ENCODE results near the gene S1PR3.

Gene S1PR3

DNA sequence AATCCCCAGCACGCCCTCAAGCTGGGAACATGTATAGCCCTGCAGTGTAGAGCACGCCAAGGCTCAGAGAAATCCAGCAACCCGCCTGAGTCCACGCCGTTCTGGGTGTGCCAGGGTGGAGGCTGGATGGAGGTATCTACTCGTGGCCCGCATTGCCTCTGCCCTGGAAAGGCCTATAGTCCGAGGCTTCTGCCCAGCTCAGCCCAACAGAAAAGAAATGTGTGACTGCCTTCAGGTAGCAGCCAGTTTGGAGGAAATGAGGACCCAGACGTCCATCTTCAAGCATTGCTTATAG is 18.2 kb downstream of the S1PR3 start:
- DNase-seq (ENCODE audit: low read depth), result no peak

DNA sequence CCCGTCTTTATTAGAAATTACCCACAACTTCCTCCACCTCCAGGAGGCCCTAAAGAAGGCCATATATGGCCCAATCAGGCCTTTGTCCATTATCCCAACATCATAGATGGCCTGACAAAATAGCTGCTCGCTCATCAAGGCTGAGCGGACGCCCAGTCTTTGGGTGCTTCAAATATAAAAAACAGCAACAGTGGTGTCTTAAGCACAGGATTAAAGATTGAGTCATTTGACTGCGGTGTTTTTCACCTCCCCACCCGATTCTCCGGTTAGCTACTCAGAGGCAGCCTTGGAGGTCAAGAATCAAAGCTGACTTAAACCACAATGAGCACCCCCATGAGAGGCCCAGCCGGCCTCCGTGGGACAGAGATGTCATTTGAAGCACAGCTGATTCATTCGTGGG is 18.8 kb downstream of the S1PR3 start:
- no peak for DNase-seq (ENCODE audit: low read depth)

DNA sequence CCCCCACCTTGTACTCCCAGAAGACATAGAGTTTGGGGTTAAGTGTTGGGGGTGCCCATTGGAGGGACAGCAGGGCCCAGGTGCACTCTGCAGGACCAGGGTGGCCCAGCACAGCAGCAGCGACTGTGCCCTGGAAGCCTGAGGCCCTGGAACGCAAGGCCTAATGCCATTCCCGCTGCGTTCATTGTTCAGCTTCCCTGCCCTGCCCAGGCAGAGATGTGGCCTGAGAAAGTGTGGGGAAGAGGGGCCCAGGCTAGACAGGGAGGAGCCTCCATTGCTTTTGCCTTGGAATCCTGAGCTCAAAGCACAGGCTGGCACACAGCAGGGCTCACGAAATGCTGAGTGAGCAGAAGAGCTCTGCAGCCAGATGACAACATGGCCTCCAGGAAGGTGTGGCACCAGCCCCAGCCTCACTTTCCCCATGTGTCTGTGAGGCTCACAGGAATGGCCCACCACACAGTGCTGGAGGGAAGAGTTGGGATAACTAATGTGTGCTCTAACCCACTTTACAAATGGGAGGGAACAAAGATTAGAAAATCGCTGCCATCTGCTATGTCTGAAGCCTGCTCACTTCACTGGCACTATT is 19.4 kb downstream of the S1PR3 start:
- no peak for DNase-seq (ENCODE audit: low read depth)

DNA sequence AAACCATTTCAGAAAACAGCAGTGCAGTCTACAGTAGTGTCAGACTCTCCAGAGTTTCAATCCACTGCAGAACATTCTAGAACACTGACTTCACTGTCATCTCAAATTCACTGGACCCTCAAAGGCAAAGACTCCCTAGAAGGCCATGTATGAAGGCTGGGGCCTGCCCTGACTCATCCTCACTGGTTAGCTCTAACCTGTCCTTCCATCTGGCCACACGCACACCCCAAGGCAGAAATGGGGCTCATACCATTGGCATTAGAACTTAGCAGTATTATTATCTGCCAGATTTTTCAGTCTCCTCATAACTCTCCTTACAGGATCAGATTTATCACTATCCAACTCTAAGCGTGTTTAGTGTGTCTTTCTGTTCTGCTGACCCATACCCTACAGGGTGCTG is 20.4 kb downstream of the S1PR3 start:
- DNase-seq (ENCODE audit: low read depth), result no peak

DNA sequence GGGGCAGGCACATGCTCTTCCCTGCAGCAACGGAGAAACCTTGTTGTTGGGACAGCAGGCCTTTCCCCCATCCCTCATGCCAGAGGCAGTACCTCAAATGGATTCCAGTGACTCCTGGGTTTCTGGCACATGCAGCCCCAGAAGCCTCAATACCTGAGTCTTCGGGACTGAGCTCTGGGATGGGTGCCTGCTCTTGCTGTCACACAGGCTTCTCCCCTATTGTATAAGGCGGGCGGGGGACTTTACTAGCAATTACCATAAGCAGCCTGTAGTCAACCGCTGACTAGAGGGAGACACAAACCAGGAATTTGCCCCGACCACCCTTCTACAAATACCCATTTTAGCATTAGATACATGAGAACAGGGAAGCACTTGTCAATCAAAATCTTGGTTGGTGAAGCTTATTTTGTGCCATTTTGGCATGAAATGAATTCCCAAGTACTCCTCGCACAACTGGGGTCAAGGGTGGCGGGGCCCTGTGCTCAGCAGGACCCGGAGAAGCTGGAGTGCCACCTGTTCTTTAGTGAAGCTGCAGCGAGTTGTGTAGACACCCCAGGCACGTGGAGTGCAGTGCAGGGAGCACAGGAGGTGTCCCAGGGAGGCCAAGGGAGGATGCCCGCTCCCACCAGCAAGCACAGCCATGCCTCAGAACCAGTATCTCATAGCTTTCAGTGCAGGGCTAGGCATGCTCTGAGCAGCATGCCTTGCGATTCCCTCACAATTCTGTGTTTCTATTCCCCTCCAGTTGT is 21.2 kb downstream of the S1PR3 start:
- DNase-seq (ENCODE audit: low read depth), result no peak

DNA sequence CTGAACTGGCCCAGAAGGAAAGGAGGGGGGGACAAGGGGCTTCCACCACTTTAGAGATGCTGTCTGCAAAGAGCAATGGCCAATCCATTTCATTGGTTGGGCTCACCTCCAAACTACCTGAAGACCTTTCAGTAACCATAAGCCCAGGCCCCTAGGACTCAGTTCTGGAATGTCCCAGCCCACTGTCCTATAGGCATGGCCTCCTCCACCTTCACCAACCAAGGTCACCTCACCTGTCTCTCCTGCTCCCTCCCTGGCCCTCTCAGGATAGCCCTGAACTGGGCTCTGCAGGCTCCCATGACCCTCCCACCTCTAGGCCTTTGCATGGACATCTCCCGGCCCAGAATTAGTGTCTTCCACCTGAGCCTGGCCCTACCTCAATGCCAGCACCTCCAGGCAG is 22.4 kb downstream of the S1PR3 start:
- DNase-seq (ENCODE audit: low read depth), result no peak

DNA sequence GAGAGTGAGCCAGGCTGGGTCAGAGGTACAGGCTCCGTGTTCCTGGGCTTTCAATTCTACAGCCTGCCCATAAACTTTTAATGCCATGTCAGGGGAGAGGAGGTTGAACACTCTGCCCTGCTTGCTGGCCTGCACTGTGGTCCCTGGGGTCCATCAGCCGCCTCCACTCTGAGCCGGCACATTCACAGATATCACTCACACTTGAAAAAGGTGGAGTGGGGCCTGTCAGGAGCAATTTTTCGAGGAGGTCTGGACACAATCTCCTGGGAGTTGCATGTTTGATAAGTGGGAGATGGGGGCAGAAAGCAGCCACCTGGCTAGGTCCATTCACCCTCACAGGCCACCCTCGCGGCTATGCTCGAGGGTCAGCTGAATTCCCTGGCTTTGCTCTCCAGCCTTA is 22.9 kb downstream of the S1PR3 start:
- no peak for DNase-seq (ENCODE audit: low read depth)

DNA sequence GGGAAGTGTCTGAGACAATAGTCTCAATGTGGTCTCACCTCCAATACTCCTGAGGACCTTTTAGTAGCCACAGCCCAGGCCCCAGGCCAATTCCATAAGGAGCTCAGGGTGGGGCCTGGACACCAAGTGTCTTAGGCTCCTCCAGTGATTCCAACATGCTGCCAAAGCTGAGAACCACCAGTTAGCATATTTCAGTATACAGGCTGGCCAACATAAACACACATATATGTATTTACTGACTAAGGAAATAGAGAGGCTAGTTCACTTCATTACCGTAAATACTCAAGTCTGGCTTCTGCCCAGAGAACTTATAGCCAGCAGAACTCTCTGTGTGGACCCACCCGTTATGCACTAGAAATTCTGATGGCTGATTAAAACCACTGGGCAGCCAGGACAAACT is 24.1 kb downstream of the S1PR3 start:
- no peak for DNase-seq (ENCODE audit: low read depth)

DNA sequence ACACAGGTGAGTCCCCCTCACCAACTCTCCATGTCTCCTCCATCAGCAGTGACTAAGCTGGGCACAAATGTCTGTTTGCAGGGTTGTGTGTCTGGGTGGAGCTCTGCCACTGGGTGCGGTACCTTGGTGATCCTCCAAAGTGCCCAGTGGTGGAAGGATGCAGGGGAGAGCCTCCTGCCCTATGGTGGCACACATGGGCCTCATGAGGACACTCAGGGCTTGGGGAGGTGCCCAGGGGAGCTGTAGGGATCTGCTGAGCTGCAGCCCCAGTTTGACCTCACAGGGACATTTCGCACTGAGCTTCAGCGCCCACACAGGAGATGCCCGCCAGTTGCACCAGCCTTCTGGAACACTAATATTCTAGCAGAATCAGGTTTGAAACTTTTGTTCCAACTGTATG is 29.5 kb downstream of the S1PR3 start:
- no peak for DNase-seq (ENCODE audit: low read depth)

DNA sequence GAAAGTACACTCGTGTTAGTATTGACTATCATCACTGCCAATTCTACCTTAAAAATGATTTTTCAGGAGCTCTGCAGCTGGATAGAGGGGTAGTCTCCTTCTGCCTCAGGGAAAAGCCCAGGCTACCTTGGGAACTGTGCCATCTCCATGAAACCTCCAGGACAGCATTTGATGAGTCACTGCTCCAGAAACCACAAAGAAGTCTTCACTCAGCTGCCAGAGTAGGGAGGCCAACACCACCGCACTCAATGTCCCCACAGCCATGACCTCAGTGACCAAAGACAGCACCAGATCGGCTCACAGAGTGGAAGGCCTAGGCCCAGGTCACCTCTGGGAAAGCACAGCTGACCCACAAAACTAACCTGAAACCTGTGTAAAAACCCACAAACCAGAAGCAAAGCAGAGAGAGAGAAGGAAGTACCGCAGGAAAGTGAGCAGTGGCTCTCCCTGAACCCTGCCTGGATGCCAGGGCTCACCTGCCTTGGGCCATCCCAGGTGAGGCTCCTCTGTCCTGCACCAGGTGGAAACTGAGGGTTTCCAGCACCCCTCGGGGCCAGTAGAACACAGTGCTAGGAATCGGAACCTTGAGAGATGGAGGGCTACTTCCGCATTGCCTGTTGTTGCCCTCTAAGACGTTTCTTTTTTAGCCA is 30.0 kb downstream of the S1PR3 start:
- no peak for DNase-seq (ENCODE audit: low read depth)

DNA sequence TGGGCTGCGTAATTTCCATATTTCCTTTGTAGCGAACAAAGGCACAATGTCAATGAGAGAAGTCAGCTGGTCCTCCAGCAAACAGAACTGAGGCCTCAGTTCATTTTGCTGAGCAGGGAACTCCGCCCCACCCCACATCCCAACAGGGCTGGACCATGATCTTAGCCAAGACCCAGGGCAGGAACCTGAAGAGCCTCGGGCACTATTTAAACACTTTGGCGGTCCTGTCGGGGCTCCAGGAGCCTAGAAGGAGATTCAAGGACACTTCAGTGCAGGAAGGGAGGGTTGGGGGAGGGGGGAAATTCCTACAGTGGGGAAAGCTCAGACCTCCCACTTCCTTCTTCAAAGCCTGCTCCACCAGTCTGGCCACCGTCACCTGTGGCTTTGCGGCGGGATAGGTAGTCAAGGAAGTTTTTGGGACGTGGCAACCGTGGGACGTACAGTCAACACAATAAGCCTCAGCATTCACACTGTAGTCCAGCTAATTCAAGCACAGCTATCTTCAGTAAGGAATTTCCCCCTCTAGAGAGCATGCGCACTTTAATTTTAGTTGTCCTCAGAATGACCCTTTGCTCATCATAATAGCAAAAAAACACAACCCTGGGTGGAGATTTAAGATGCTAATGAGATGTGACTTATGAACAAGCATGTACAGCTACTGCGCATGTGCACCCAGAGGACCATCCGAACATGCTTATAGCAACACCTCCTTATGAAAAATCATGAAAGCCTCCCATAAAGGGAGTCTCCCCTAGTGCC is 30.9 kb downstream of the S1PR3 start:
- DNase-seq (ENCODE audit: low read depth), result no peak

DNA sequence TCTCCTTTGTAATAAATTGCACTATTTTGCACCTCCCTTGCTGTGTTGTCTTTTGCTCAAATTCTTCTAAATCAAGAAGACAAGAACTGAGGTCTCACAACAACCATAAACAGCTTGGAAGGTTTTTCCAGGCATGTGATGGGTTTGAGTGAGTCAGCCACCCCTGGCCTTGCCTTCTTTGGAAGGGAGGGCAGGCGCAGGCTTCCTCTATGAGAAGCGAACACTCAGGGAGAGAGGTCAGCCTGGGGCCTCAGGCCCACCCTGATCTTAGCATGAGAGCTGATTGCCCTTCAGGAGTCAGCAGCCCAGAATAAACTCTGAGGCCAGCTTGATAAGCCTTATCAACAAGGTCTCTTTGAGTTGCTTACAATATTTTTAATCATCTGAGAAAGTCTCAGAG is 31.6 kb downstream of the S1PR3 start:
- no peak for DNase-seq (ENCODE audit: low read depth)

DNA sequence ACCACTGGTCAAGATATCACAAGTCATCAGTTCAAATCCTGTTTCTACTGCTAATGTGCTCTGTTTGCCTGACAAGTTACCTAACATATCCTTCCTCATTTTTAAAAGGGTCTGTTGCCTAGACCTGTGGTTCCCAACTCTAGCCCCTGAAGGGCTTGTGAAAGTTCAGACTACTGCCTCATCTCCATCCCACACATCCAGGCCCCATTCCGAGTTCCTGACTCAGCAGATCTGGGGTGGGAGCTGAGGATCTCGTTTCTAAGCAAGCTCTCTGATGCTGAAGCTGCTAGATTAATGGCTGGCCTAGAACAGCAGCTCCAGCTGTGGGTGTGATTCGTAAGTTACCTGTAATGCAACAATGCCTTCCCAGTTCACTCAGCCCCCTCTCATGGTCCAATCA is 32.5 kb downstream of the S1PR3 start:
- DNase-seq (ENCODE audit: low read depth), result no peak

DNA sequence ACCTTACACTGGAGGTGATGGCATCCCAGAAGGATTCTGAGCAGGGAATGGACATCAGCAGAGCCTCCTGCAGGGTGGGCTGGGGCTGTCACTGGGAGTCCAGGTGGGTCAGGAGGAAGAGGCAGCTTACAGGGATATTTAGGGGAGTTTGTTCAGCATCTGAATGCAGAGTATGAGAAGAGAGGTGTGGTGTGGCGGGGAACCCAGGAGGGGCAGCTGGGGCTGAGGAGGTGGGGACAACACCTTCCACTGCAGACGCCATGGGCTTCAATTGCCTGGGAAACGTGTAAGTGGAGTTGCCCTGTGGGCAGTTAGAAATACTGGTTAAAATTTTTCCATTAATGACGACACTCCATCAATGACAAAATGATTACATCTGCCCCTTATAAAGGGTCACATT is 33.5 kb downstream of the S1PR3 start:
- DNase-seq (ENCODE audit: low read depth), result no peak

DNA sequence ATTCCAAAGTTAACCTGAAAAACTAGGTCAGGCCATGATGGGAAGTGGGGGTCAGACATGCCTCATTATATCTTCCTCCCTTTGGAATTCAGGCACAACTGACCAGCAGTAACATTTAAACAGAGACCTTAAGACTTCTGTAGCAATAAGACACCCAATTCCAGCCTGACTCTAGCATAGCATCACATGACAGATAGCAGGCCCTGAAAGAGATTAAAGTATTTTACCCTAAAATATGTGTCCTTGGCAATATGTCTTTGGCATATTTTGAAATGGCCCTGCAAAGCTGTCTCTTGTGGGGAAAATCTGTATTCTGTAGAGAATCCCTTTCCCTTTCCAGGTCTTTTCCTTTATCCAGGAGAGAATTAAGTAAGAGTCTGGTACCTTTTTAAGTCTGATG is 34.3 kb downstream of the S1PR3 start:
- DNase-seq (ENCODE audit: low read depth), result no peak

DNA sequence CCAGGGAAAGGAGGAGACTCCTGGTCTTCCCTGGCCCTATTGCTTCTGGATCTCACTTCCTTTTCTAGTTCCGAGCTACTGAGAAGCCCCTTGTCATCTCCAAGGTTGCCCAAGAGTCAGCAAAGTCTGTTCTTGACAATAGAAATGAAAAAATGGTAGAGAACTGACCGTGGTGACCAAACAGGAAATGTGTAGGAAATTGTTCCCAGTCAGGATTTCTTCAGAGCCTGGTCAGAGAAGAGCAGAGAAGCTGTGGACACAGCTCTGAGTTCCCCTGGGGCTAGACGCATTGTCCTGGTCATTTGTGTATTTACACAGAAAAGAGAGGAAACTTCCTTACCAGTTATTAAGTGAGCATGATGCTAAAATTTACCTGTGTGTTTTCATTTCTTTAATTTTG is 35.6 kb downstream of the S1PR3 start:
- DNase-seq (ENCODE audit: low read depth), result no peak

DNA sequence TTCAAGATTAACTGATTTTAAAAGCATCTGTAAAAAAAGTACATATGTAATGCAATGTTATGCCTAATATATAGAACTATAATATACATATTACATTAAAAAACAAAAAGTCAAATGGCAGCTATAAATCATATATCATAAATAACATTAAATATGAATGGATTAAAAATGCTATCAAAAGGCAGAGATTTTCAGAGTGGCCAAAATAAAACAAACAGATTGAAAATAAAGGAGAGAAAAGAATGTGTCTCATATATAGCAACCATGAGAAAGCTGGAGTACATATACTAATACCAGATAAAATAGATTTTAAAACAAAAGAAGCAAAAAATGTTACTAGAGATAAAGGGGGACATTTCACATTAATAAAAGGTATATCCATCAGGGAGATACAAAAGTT is 38.5 kb downstream of the S1PR3 start:
- no peak for DNase-seq (ENCODE audit: low read depth)

DNA sequence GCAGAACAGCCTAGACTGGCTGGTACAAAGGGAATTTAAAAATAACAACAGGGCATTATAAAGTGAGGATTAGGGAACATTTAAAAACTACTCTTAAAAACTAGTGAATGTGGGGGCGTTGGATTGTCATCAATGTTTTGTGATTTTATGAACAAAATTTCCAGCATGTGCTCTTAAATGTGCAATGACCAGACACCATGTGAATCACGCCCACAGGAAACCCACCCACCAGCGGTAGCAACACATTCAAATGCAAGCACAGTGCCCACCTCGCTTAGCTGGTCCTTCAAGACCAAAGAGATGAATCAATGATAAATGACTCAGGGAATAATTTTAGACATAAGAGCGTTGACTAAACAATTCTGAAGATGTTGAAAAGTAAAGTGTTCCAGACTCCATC is 40.9 kb downstream of the S1PR3 start:
- DNase-seq (ENCODE audit: low read depth), result no peak

DNA sequence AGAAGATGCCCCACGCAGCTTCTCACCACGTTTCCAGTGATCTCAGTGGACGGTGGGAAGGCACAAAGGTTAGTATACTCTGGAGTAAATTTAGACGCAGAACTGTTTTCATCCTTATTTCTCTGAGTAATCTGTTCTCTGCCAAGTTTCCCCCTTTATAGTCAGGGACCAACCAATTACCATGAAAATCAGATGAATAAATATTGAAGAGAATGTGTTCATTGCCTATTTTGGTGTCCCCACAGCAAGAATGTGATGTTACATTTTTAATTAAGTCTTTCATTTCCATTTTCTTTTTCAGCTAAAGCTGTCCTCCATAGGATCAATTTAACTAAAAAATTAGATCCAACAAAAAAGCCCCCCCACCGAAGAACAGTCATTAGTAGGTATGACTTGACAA is 41.4 kb downstream of the S1PR3 start:
- no peak for DNase-seq (ENCODE audit: low read depth)

DNA sequence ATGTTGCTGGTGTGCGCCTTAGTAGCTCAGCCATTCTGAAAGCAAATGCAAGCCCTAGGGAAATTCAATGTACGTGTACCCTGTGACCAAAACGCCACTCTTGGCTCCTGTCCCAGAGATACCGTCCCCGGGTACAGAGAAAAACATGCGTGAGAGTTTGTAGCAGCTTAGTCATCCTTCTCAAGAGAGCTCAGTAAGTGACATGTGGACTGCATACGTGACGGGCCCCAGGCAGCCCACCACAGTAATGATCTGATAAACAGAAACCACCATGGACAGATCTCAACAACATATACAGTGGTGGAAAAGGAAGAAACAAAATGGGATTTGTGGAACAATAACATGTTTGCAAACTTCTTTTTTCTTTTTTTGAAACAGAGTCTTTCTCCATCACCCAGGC is 45.1 kb downstream of the S1PR3 start:
- DNase-seq (ENCODE audit: low read depth), result no peak

DNA sequence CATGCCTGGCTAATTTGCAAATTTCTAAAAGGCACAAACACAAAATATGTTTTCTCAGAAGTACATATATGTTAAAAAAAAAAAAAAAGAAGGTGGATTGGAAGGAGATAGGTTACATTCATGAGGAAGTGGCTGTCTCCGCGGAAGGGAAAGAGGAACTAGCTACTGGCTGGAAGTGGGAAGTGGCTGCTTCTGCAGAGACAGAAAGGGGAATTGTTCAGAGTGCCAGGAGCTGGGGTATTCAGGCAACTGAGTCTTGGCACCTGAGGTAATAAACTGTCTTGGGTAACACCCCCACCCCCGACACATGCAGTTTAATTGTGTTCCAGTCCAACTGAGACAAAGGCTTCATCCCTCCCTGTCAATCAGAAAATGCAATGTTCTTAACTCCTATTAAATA is 45.6 kb downstream of the S1PR3 start:
- no peak for DNase-seq (ENCODE audit: low read depth)

DNA sequence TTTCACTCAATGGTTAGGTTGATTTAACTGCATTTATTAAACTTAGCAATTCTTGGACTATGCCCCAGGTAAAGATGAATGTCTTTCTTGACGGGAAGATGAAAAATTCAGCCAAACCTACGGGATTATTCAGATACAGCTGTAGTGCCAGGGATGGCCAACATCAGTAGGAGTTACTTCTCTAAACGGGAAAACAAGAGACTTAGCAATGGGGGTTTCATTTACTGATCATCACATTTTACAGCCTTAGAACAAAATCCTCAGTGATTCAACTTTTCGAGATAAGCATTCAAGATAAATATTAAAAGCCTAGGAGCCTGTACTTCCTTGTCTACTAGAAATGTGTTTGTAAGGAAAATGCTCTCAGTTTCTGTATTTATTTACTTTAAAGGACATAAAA is 46.1 kb downstream of the S1PR3 start:
- DNase-seq (ENCODE audit: low read depth), result no peak

DNA sequence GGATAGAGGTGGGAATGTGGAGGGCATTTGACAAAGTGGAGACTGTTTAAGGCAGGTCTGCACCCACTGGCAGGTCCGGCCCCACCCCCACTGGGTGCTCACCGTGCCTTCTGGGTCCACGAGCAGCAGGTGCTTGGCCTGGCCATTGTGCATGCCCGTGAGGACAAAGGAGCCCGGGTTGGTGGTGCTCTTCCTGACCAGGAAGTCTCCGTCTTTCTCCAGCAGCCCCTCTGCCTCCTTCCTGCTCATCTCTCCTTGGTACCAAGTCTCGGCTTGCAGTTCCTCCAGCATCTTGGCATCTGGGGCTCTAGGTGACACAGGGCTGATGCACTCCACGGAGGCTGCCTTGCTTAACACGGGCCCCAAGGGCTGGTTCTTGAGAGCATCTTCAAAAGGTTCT is 46.6 kb downstream of the S1PR3 start:
- no peak for DNase-seq (ENCODE audit: low read depth)
